ENCODE measurements around the gene RABL6. TPM values are rescaled to one million over a fixed set of nuclear protein-coding genes. Genes with fewer than 3 reads are reported as not detected.
A peak's percentile ranks its signal among the peaks of the same experiment; 100 is the strongest.
"Not testable (repeated sequence)": the region's sequence is repeated elsewhere in the genome, so short reads cannot be mapped to it uniquely, and the experiment has no call there.

Gene RABL6
- total RNA-seq, 2 experiments from 2014 or later, result 113 to 133 TPM

GRCh38 chr9:136784249-136784996 is 23.3 kb upstream of the RABL6 start:
- CTCF ChIA-PET (ENCODE audit: unreplicated experiment), result no interaction called here
- peaks cover 5% of the 10 kb centered on the region for H3K4me1 ChIP-seq (ENCODE audit: insufficient read depth, low read length, poor library complexity, severe bottlenecking)
- DNase-seq (ENCODE audit: low spot score), result peak; percentile 59
- H4K20me1 ChIP-seq (ENCODE audit: insufficient read depth, low read length), result no peaks in the 10 kb centered on the region
- no peaks in the 10 kb centered on the region for H3K9me2 ChIP-seq (ENCODE audit: insufficient read depth, low read length)
- intact Hi-C loops (cut with micrococcal nuclease; ENCODE audit: unreplicated experiment), result no loop called here
- no peaks in the 10 kb centered on the region for H3K9me3 ChIP-seq (ENCODE audit: low read length)
- H3K27ac ChIP-seq (ENCODE audit: low read depth, low read length, poor library complexity, severe bottlenecking), result no peak overlapping the region
- no peak overlapping the region for H3K4me3 ChIP-seq (ENCODE audit: low read depth, low read length, poor library complexity, severe bottlenecking)
- no peak overlapping the region for H2AFZ ChIP-seq (ENCODE audit: low read length)
- no peaks in the 10 kb centered on the region for H3K79me2 ChIP-seq (ENCODE audit: insufficient read depth, low read depth, low read length)
- no peak for TF ChIP-seq EZH2phosphoT487 (IDR thresholded peaks at IDR 0.05; ENCODE audit: borderline replicate concordance, low read depth, low read length)
- peak; percentile 75 for TF ChIP-seq CTCF (conservative IDR thresholded peaks at IDR 0.05; ENCODE audit: low read length)
- no peaks in the 10 kb centered on the region for H3K36me3 ChIP-seq (ENCODE audit: insufficient read depth, low read length)
- POLR2A ChIA-PET, result no interaction called here
- no TSS peak for BruUV-seq (replicated peaks)
- H3K4me2 ChIP-seq (ENCODE audit: low read length), result no peak overlapping the region

GRCh38 chr9:136784997-136785361 is 22.8 kb upstream of the RABL6 start:
- POLR2A ChIA-PET, result interaction anchor here (0.5 kb wide), 1 partner anchor 138 kb away, joined by 7 read pairs; no protein-coding TSS in a partner anchor
- Histone ChIP-seq H2AFZ (ENCODE audit: low read length) (no peak overlapping the region), H3K9me3 (ENCODE audit: low read length) (no peaks in the 10 kb centered on the region), H3K9me2 (ENCODE audit: insufficient read depth, low read length) (no peaks in the 10 kb centered on the region), H3K79me2 (ENCODE audit: insufficient read depth, low read depth, low read length) (no peaks in the 10 kb centered on the region), H3K4me2 (ENCODE audit: low read length) (no peak overlapping the region), H3K4me1 (ENCODE audit: insufficient read depth, low read length, poor library complexity, severe bottlenecking) (peaks cover 5% of the 10 kb centered on the region), H3K4me3 (ENCODE audit: low read depth, low read length, poor library complexity, severe bottlenecking) (no peak overlapping the region), H4K20me1 (ENCODE audit: insufficient read depth, low read length) (no peaks in the 10 kb centered on the region), H3K27ac (ENCODE audit: low read depth, low read length, poor library complexity, severe bottlenecking) (no peak overlapping the region), H3K36me3 (ENCODE audit: insufficient read depth, low read length) (no peaks in the 10 kb centered on the region)
- BruUV-seq (replicated peaks), result no TSS peak
- CTCF ChIA-PET (ENCODE audit: unreplicated experiment), result no interaction called here
- intact Hi-C loops (cut with micrococcal nuclease; ENCODE audit: unreplicated experiment), result loop anchor here (5.0 kb wide), 1 partner anchor 102 kb away; the partner anchor contains the start of gene TRAF2
- no peak for TF ChIP-seq CTCF (conservative IDR thresholded peaks at IDR 0.05; ENCODE audit: low read length)
- TF ChIP-seq EZH2phosphoT487 (IDR thresholded peaks at IDR 0.05; ENCODE audit: borderline replicate concordance, low read depth, low read length), result no peak
- no peak for DNase-seq (ENCODE audit: low spot score)

GRCh38 chr9:136785565-136786355 is 22.0 kb upstream of the RABL6 start:
- H3K4me2 ChIP-seq (ENCODE audit: low read length); DNase-seq (ENCODE audit: low spot score); H3K79me2 ChIP-seq (ENCODE audit: insufficient read depth, low read depth, low read length); H3K27ac ChIP-seq (ENCODE audit: low read depth, low read length, poor library complexity, severe bottlenecking); H3K9me2 ChIP-seq (ENCODE audit: insufficient read depth, low read length); H3K4me3 ChIP-seq (ENCODE audit: low read depth, low read length, poor library complexity, severe bottlenecking); H3K36me3 ChIP-seq (ENCODE audit: insufficient read depth, low read length); BruUV-seq (replicated peaks); H4K20me1 ChIP-seq (ENCODE audit: insufficient read depth, low read length); H2AFZ ChIP-seq (ENCODE audit: low read length); CTCF ChIA-PET (ENCODE audit: unreplicated experiment); H3K9me3 ChIP-seq (ENCODE audit: low read length): not testable (repeated sequence)
- POLR2A ChIA-PET, result interaction anchor here (0.5 kb wide), 1 partner anchor 137 kb away, joined by 7 read pairs; no protein-coding TSS in a partner anchor
- peaks cover 12% of the 10 kb centered on the region for H3K4me1 ChIP-seq (ENCODE audit: insufficient read depth, low read length, poor library complexity, severe bottlenecking)
- intact Hi-C loops (cut with micrococcal nuclease; ENCODE audit: unreplicated experiment), result loop anchor here (5.0 kb wide), 1 partner anchor 102 kb away; the partner anchor contains the start of gene TRAF2
